Measurements from ENCODE around the gene GGA2.

- no peak for TF ChIP-seq CTCF (conservative IDR thresholded peaks at IDR 0.05; ENCODE audit: low read depth, low read length)
- TF ChIP-seq EZH2phosphoT487 (IDR thresholded peaks at IDR 0.05; ENCODE audit: borderline replicate concordance, low read length) = no peak
- TF ChIP-seq EZH2 (IDR thresholded peaks at IDR 0.05; ENCODE audit: low read length, unreplicated experiment) = no peak
Measured at GRCh38 chr16:23515881-23516280, 5.6 kb upstream of the GGA2 start.
